ENCODE results near the gene RUVBL1. TPM values are rescaled to one million over a fixed set of nuclear protein-coding genes. Genes with fewer than 3 reads are reported as not detected.

The RUVBL1 gene
- polyA plus RNA-seq, 6 donors from 2014 or later, result 24.4 to 60.7 (median 51.2) TPM

DNA sequence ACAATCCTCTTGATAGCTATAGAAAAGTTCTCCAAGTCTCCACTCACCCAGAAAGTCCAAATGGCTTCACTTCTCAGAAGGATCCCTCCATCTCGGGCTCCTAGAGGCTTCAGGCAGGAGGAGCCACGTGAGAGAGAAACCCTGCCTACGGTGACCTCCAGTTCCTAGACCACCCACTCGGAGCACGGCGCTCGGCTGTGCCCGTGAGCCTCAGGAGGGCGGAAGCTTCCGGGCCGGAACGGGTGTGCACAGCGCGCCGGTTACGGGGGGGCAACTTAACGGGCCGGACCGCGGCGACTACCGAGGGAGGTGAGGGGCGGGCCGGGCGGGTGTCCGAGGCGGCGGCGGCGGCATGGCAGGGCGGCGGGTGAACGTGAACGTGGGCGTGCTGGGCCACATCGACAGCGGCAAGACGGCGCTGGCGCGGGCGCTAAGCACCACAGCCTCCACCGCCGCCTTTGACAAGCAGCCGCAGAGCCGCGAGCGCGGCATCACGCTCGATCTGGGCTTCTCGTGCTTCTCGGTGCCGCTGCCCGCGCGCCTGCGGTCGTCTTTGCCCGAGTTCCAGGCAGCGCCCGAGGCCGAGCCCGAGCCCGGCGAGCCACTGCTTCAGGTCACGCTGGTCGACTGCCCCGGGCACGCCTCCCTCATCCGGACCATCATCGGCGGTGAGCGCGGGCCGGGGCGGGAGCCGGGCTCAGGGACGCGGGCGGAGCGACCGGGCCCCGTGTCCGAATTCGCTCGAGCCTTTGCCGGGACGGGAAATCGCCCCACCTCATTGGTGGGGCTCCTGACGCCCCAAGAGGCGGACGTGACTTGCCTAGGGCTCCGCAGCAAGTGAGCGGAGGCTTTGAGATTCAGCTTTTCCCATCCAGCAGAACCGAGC, 29.8 kb upstream of the RUVBL1 start, which contains the start of gene EEFSEC:
TSS of gene EEFSEC (plus strand) at position 326 of the 886 bp plus-strand sequence. CDS start at position 353, 27 bp downstream.
- peak within 1 kb of the TSS; percentile 86 to 99 (median 94) for H3K27ac Mint-ChIP-seq
- no peaks in the 10 kb centered on the region for H3K27me3 Mint-ChIP-seq
- H3K4me1 Mint-ChIP-seq, result peaks cover 23 to 32% (median 26%) of the 10 kb centered on the region in 3 donors
- peak; percentile 85 to 93 for ATAC-seq (ENCODE audit: low read depth in 2 of 2)
- peak; percentile 81 for DNase-seq
- H3K4me3 Mint-ChIP-seq, result peak within 1 kb of the TSS; percentile 82 to 95 (median 90)
- H3K36me3 Mint-ChIP-seq, result peaks cover 11 to 15% of the 10 kb centered on the region in 2 donors
- peaks cover 0 to 8% (median 3%) of the 10 kb centered on the region in 7 donors for H3K9me3 Mint-ChIP-seq

- Mint-ChIP-seq H3K27ac (peak overlapping the region; percentile 86 to 99 (median 94)), H3K36me3 (peaks cover 8 to 11% of the 10 kb centered on the region in 2 donors), H3K4me1 (peaks cover 23 to 32% (median 26%) of the 10 kb centered on the region in 3 donors), H3K4me3 (peak overlapping the region; percentile 82 to 95 (median 90)), H3K27me3 (no peaks in the 10 kb centered on the region), H3K9me3 (peaks cover 0 to 8% (median 3%) of the 10 kb centered on the region in 7 donors)
- DNase-seq, result no peak
- peak; percentile 63 to 70 for ATAC-seq (ENCODE audit: low read depth in 2 of 2)
These were observed 29.0 kb upstream of the RUVBL1 start for GRCh38 chr3:128152419-128153155.

GRCh38 chr3:128151758-128152274, 28.2 kb upstream of the RUVBL1 start:
- Mint-ChIP-seq H3K4me1 (peaks cover 23 to 30% (median 24%) of the 10 kb centered on the region in 3 donors), H3K36me3 (peaks cover 2 to 7% of the 10 kb centered on the region in 2 donors), H3K4me3 (peak overlapping the region in 5 of 8 donors; percentile 50 to 82 (median 73)), H3K27me3 (no peaks in the 10 kb centered on the region), H3K27ac (peak overlapping the region in 5 of 6 donors; percentile 64 to 86 (median 75)), H3K9me3 (peaks cover 0 to 8% (median 3%) of the 10 kb centered on the region in 7 donors)
- no peak for ATAC-seq (ENCODE audit: low read depth in 2 of 2)
- DNase-seq, result no peak

DNA sequence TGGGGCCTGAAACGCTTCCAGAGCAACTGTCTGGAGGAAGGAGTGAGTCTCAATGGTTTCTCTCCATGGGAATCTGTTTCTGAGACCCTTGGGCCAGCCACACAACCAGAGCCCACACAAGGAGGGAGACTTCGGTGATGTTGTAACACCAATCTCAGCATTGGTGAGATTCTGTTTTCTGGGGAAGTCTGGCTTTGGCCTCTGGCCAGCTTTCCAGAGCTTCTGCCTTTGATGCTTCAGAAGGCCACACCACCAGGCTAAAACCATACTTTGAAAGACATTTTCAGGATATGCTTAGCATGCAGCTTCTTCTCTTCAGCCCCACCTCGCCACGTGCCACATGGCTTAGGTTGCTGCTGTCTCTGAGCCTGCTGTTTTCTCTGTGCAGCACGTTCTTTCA, 26.0 kb upstream of the RUVBL1 start:
- Mint-ChIP-seq H3K27ac (no peak overlapping the region), H3K27me3 (no peaks in the 10 kb centered on the region), H3K4me1 (peaks cover 16 to 19% (median 17%) of the 10 kb centered on the region in 3 donors), H3K9me3 (peaks cover 0 to 8% (median 3%) of the 10 kb centered on the region in 7 donors), H3K36me3 (peaks cover 0 to 12% of the 10 kb centered on the region in 2 donors), H3K4me3 (peak overlapping the region in 1 of 8 donors; percentile 19)
- DNase-seq, result no peak
- ATAC-seq (ENCODE audit: low read depth in 2 of 2), result no peak

DNA sequence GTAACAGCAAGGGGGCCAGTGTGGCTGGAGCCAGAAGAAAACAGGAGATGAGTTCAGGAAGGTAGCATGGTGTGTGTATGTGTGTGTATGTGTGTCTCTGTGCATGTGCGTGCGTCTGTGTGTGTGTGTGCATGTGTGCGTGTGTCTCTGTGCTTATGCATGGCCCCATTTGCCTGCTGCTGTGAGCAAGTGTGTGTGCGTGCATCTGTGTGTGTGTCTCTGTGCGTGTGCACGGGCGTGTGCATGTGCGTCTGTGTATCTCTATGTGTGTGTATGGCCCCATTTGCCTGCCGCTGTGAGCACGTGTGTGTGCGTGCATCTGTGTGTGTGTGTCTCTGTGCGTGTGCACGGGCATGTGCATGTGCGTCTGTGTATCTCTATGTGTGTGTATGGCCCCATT, 22.6 kb upstream of the RUVBL1 start:
- H3K9me3 Mint-ChIP-seq, result no peaks in the 10 kb centered on the region

GRCh38 chr3:128145279-128145678, 21.7 kb upstream of the RUVBL1 start:
- DNase-seq (no peak), ATAC-seq (ENCODE audit: low read depth in 2 of 2) (no peak)
- H3K27me3 Mint-ChIP-seq, result no peaks in the 10 kb centered on the region
- peaks cover 0 to 12% of the 10 kb centered on the region in 2 donors for H3K36me3 Mint-ChIP-seq
- H3K9me3 Mint-ChIP-seq, result no peaks in the 10 kb centered on the region
- H3K27ac Mint-ChIP-seq, result no peak overlapping the region
- H3K4me3 Mint-ChIP-seq, result no peak overlapping the region
- no peaks in the 10 kb centered on the region for H3K4me1 Mint-ChIP-seq

More for the DNA sequence above, 22.6 kb upstream of the RUVBL1 start:
- Mint-ChIP-seq H3K27ac (peak overlapping the region in 1 of 6 donors; percentile 53), H3K4me3 (no peak overlapping the region), H3K36me3 (peaks cover 0 to 12% of the 10 kb centered on the region in 2 donors), H3K4me1 (no peaks in the 10 kb centered on the region), H3K27me3 (no peaks in the 10 kb centered on the region)
- DNase-seq, result no peak
- no peak for ATAC-seq (ENCODE audit: low read depth in 2 of 2)

GRCh38 chr3:128144512-128145187, 21.0 kb upstream of the RUVBL1 start:
- Mint-ChIP-seq H3K36me3 (peaks cover 0 to 12% of the 10 kb centered on the region in 2 donors), H3K27ac (peak overlapping the region in 2 of 6 donors; percentile 40 to 75), H3K9me3 (no peaks in the 10 kb centered on the region), H3K4me3 (no peak overlapping the region), H3K4me1 (no peaks in the 10 kb centered on the region), H3K27me3 (no peaks in the 10 kb centered on the region)
- ATAC-seq (ENCODE audit: low read depth in 2 of 2) (no peak), DNase-seq (no peak)

- H3K4me3 Mint-ChIP-seq, result no peak overlapping the region
- H3K9me3 Mint-ChIP-seq, result no peaks in the 10 kb centered on the region
- peak overlapping the region in 1 of 6 donors; percentile 44 for H3K27ac Mint-ChIP-seq
- ATAC-seq (ENCODE audit: low read depth in 2 of 2) (no peak), DNase-seq (no peak)
- H3K27me3 Mint-ChIP-seq, result peaks cover 0 to under 1% (median 0%) of the 10 kb centered on the region in 3 donors
- no peaks in the 10 kb centered on the region for H3K4me1 Mint-ChIP-seq
- peaks cover 0 to 12% of the 10 kb centered on the region in 2 donors for H3K36me3 Mint-ChIP-seq
These were observed 19.9 kb upstream of the RUVBL1 start for GRCh38 chr3:128143496-128143895.

- H3K36me3 Mint-ChIP-seq, result peaks cover 0 to 7% of the 10 kb centered on the region in 2 donors
- no peak overlapping the region for H3K4me3 Mint-ChIP-seq
- H3K4me1 Mint-ChIP-seq, result no peaks in the 10 kb centered on the region
- ATAC-seq (ENCODE audit: low read depth in 2 of 2) (peak; percentile 38 to 40), DNase-seq (peak; percentile 29)
- H3K27ac Mint-ChIP-seq, result no peak overlapping the region
- peaks cover 14 to 57% (median 41%) of the 10 kb centered on the region in 3 donors for H3K27me3 Mint-ChIP-seq
- H3K9me3 Mint-ChIP-seq, result peaks cover 0 to 4% (median 0%) of the 10 kb centered on the region in 7 donors
These were observed 9.8 kb upstream of the RUVBL1 start for GRCh38 chr3:128133273-128133883.

DNA sequence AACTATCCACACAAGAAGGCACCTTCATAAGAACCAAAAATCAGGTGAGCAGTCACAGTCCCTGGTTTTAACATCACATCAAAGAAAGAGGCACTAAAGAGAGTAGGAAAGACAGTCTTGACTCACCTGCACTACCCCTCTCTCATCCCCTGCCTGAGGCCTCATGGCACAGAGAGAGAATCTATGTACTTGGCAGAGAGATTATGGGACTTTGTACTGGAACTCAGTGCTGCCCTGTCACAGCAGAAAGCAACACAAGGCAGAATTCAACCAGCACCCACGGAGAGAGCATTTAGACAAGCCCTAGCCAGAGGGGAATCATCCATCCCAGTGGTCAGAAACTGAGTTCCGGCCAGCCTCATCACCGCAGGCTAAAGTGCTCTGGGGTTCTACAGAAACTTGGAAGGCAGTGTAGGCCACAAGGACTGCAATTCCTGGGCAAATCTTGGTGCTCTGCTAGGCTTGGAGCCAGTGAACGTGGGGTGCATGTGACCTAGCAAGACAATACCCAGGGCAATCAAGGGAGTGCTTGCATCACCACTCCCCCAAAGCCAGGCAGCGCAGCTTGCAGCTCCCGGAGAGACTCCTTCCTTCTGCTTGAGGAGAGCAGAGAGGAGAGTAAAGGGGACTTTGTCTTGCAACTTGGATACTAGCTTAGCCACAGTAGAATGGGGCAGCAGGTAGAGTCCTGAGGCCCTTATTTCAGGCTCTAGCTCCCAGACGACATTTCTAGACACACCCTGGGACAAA, 8.5 kb upstream of the RUVBL1 start:
- Mint-ChIP-seq H3K4me3 (no peak overlapping the region), H3K4me1 (no peaks in the 10 kb centered on the region), H3K9me3 (peaks cover 0 to 4% (median 0%) of the 10 kb centered on the region in 7 donors), H3K27me3 (peaks cover 18 to 51% (median 48%) of the 10 kb centered on the region in 3 donors), H3K27ac (peak overlapping the region in 1 of 6 donors; percentile 57), H3K36me3 (peaks cover 0 to 7% of the 10 kb centered on the region in 2 donors)
- no peak for ATAC-seq (ENCODE audit: low read depth in 2 of 2)
- no peak for DNase-seq

DNA sequence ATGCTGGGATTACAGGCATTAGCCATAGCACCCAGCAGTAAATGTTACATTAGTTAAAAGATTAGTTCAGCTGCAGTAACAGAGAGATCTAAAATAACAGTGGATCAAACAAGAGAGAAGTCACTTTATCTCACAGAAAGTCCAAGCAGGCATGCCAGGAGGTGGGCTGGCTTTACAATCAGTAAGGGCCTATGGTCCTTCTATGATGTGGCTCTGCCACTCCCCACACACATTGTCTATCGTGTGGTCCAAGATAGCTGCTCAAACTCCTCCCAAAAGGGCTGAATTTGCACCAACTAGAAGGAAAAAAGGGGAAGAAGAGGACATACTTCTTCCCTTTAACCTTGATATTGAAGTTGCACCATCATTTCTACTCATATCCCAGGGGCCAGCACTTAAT, 4.6 kb upstream of the RUVBL1 start:
- H3K27me3 Mint-ChIP-seq, result peaks cover 12 to 36% (median 31%) of the 10 kb centered on the region in 3 donors
- ATAC-seq (ENCODE audit: low read depth in 2 of 2), result no peak
- peaks cover 0 to 8% (median 2%) of the 10 kb centered on the region in 7 donors for H3K9me3 Mint-ChIP-seq
- DNase-seq, result no peak
- H3K36me3 Mint-ChIP-seq, result peaks cover 0 to 12% of the 10 kb centered on the region in 2 donors
- H3K27ac Mint-ChIP-seq, result peak overlapping the region in 1 of 6 donors; percentile 20
- no peak overlapping the region for H3K4me3 Mint-ChIP-seq
- H3K4me1 Mint-ChIP-seq, result peaks cover 13 to 15% (median 13%) of the 10 kb centered on the region in 3 donors
